Right cardiac atrium (tissue), 5 donors: ENCODE data around the gene POU5F2. TPM values are rescaled to one million over a fixed set of nuclear protein-coding genes. Genes with fewer than 3 reads are reported as not detected.

Experiments
- ATAC-seq, 2 donors: fragments of 200-7000 bp; cut with Tn5 transposase; one replicate each; pipeline versions ENCODE4 v1.8.0 to v1.9.1; 2020; ENCODE audit warnings: moderate library complexity in 2 of 2, mild to moderate bottlenecking in 1 of 2
- DNase-seq, 3 donors: peaks; one replicate each; pipeline ENCODE4 v3.0.0-alpha.2; 2020
- H3K27ac ChIP-seq: one replicate; pipeline ENCODE4 v1.5.1; 2013; ENCODE audit warnings: mild to moderate bottlenecking, low read length, control low read depth, moderate library complexity
- H3K27me3 ChIP-seq: one replicate; pipeline ENCODE4 v1.6.1; 2013; ENCODE audit not compliant: control insufficient read depth, insufficient read depth
- H3K4me1 ChIP-seq: one replicate; pipeline ENCODE4 v1.6.1; 2013; ENCODE audit warnings: low read length; ENCODE audit not compliant: control insufficient read depth, insufficient read depth
- H3K4me3 ChIP-seq: one replicate; pipeline ENCODE4 v1.5.1; 2013; ENCODE audit warnings: low read length, control low read depth
- H3K9me3 ChIP-seq: one replicate; pipeline ENCODE4 v1.6.1; 2013; ENCODE audit warnings: low read length; ENCODE audit not compliant: control insufficient read depth
- WGBS: extraction: QIAGEN DNeasy Blood & Tissue Kit; methylation state at CpG from one replicate; pipeline ENCODE4 v1.1.7; 2013; 5-methylcytosine and 5-hydroxymethylcytosine counted together
- intact Hi-C, 4 donors: fragments of 100-400 bp; cut with DNase I; formaldehyde crosslinking; loops; one replicate each; pipeline versions ENCODE4 v1.11.0 to v1.14.0; 2022 to 2023
- polyA plus RNA-seq: library from polyadenylated mRNA; stranded (reverse); fragments of 200-250 nt; gene quantifications from one replicate; pipeline ENCODE4 v1.2.3, GENCODE V29; 2013
- total RNA-seq, 4 donors: library from RNA; stranded (reverse); fragmentation: NEBNext Ultra II Directional; extraction: Animal tissue kit (Norgen Biotek cat#: 25700); gene quantifications; one replicate each; pipeline ENCODE4 v1.2.1, GENCODE V29; 2021
- donor health status: healthy with polysubstance abuse.
- donor health status: DM: no; HTN: yes; CAD: no.
- donor health status: DM: no; HTN: no; CAD: no.
- donor health status: DM: no; HTN: yes; CAD: no; lungs with severe emphysema.
- donor health status: DM: yes; HTN: yes; CAD: no.

POU5F2 gene
- total and polyA plus RNA-seq, 5 donors, result 0.16 to 0.57 (median 0.50) TPM

- ATAC-seq, result no peak
- no peaks in the 10 kb centered on the region for H3K9me3 ChIP-seq
- no peak overlapping the region for H3K27ac ChIP-seq
- H3K27me3 ChIP-seq, result no peaks in the 10 kb centered on the region
- no peak for DNase-seq
- intact Hi-C loops, result no loop called here
- H3K4me1 ChIP-seq, result no peaks in the 10 kb centered on the region
- H3K4me3 ChIP-seq, result no peak overlapping the region
Observed at GRCh38 chr5:93746406-93747056, 5.1 kb upstream of the POU5F2 start.

GRCh38 chr5:93736284-93736683, 5.1 kb downstream of the POU5F2 start:
- DNase-seq, result no peak
- WGBS, result 94% methylated on average over 2 of the region's 2 CpGs
- no peak overlapping the region for H3K27ac ChIP-seq
- H3K9me3 ChIP-seq, result no peaks in the 10 kb centered on the region
- no peaks in the 10 kb centered on the region for H3K27me3 ChIP-seq
- H3K4me1 ChIP-seq, result no peaks in the 10 kb centered on the region
- no peak for ATAC-seq
- intact Hi-C loops, result no loop called here
- no peak overlapping the region for H3K4me3 ChIP-seq

- Histone ChIP-seq H3K9me3 (no peaks in the 10 kb centered on the region), H3K4me1 (no peaks in the 10 kb centered on the region), H3K4me3 (no peak overlapping the region), H3K27me3 (no peaks in the 10 kb centered on the region), H3K27ac (no peak overlapping the region)
- ATAC-seq (no peak), DNase-seq (no peak)
- intact Hi-C loops, result no loop called here
- 88% methylated on average over 1 of the region's 1 CpG for WGBS
Observed at GRCh38 chr5:93735378-93735777, 6.0 kb downstream of the POU5F2 start.

- Histone ChIP-seq H3K4me1 (no peaks in the 10 kb centered on the region), H3K4me3 (no peak overlapping the region), H3K27ac (no peak overlapping the region), H3K27me3 (no peaks in the 10 kb centered on the region), H3K9me3 (no peaks in the 10 kb centered on the region)
- intact Hi-C loops, result no loop called here
- DNase-seq, result no peak
- no peak for ATAC-seq
- WGBS, result 88% methylated on average over 3 of the region's 3 CpGs
Observed at GRCh38 chr5:93731987-93732386, 9.4 kb downstream of the POU5F2 start.

GRCh38 chr5:93726595-93726994, 14.8 kb downstream of the POU5F2 start:
- H3K27me3 ChIP-seq, result no peaks in the 10 kb centered on the region
- H3K4me3 ChIP-seq, result no peak overlapping the region
- no peaks in the 10 kb centered on the region for H3K4me1 ChIP-seq
- intact Hi-C loops, result no loop called here
- WGBS, result 100% methylated on average over 1 of the region's 1 CpG
- ATAC-seq (no peak), DNase-seq (no peak)
- H3K27ac ChIP-seq, result no peak overlapping the region
- no peaks in the 10 kb centered on the region for H3K9me3 ChIP-seq

GRCh38 chr5:93724791-93725190, 16.6 kb downstream of the POU5F2 start:
- Histone ChIP-seq H3K27me3 (no peaks in the 10 kb centered on the region), H3K4me3 (no peak overlapping the region), H3K4me1 (no peaks in the 10 kb centered on the region), H3K9me3 (no peaks in the 10 kb centered on the region), H3K27ac (no peak overlapping the region)
- 97% methylated on average over 1 of the region's 1 CpG for WGBS
- intact Hi-C loops, result no loop called here
- ATAC-seq, result no peak
- DNase-seq, result no peak

- Histone ChIP-seq H3K4me3 (no peak overlapping the region), H3K27me3 (no peaks in the 10 kb centered on the region), H3K27ac (no peak overlapping the region), H3K4me1 (no peaks in the 10 kb centered on the region), H3K9me3 (no peaks in the 10 kb centered on the region)
- DNase-seq (no peak), ATAC-seq (no peak)
- 84% methylated on average over 4 of the region's 4 CpGs for WGBS
- intact Hi-C loops, result no loop called here
Observed at GRCh38 chr5:93723681-93724080, 17.7 kb downstream of the POU5F2 start.

GRCh38 chr5:93723005-93723404, 18.4 kb downstream of the POU5F2 start:
- no peaks in the 10 kb centered on the region for H3K4me1 ChIP-seq
- H3K9me3 ChIP-seq, result no peaks in the 10 kb centered on the region
- H3K4me3 ChIP-seq, result no peak overlapping the region
- H3K27ac ChIP-seq, result no peak overlapping the region
- no peaks in the 10 kb centered on the region for H3K27me3 ChIP-seq
- DNase-seq, result no peak
- no peak for ATAC-seq
- intact Hi-C loops, result no loop called here

- ATAC-seq (no peak), DNase-seq (no peak)
- Histone ChIP-seq H3K27me3 (no peaks in the 10 kb centered on the region), H3K27ac (no peak overlapping the region), H3K4me3 (no peak overlapping the region), H3K4me1 (no peaks in the 10 kb centered on the region), H3K9me3 (no peaks in the 10 kb centered on the region)
- intact Hi-C loops, result no loop called here
- 65% methylated on average over 3 of the region's 3 CpGs for WGBS
Observed at GRCh38 chr5:93722588-93722987, 18.8 kb downstream of the POU5F2 start.

- intact Hi-C loops, result no loop called here
- no peak for DNase-seq
- no peak for ATAC-seq
- Histone ChIP-seq H3K4me1 (no peaks in the 10 kb centered on the region), H3K27me3 (no peaks in the 10 kb centered on the region), H3K9me3 (no peaks in the 10 kb centered on the region), H3K27ac (no peak overlapping the region), H3K4me3 (no peak overlapping the region)
- 33% methylated on average over 1 of the region's 1 CpG for WGBS
Observed at GRCh38 chr5:93721511-93721910, 19.9 kb downstream of the POU5F2 start.

- Histone ChIP-seq H3K4me3 (no peak overlapping the region), H3K9me3 (no peaks in the 10 kb centered on the region), H3K4me1 (no peaks in the 10 kb centered on the region), H3K27ac (no peak overlapping the region), H3K27me3 (no peaks in the 10 kb centered on the region)
- DNase-seq (no peak), ATAC-seq (no peak)
- intact Hi-C loops, result no loop called here
- 83% methylated on average over 3 of the region's 3 CpGs for WGBS
Observed at GRCh38 chr5:93721071-93721470, 20.3 kb downstream of the POU5F2 start.

- no peaks in the 10 kb centered on the region for H3K9me3 ChIP-seq
- peak; percentile 19 to 57 (median 53) for DNase-seq
- no peak overlapping the region for H3K27ac ChIP-seq
- ATAC-seq, result peak; percentile 69 to 73
- no peaks in the 10 kb centered on the region for H3K27me3 ChIP-seq
- no peak overlapping the region for H3K4me3 ChIP-seq
- H3K4me1 ChIP-seq, result peaks cover 1% of the 10 kb centered on the region
- intact Hi-C loops, result no loop called here
- 44% methylated on average over 4 of the region's 4 CpGs for WGBS
Observed at GRCh38 chr5:93717162-93717561, 24.2 kb downstream of the POU5F2 start.
